Neural cell (in vitro differentiated cells): ENCODE results near the gene RIC8B. TPM values are rescaled to one million over a fixed set of nuclear protein-coding genes. Genes with fewer than 3 reads are reported as not detected.

Experiments used
- H2AFZ ChIP-seq: fragments of 200-600, 300-800 bp; sonication (generic), shearing (Covaris generic); 2 replicates; pipeline ENCODE4 v1.6.0; 2014; ENCODE audit warnings: low read depth, mild to moderate bottlenecking, antibody characterized with exemption, low read length, moderate library complexity
- H3F3A ChIP-seq: fragments of 200-600 bp; shearing (Covaris generic); 2 replicates; pipeline ENCODE4 v1.6.1; 2016; ENCODE audit warnings: mild to moderate bottlenecking, moderate library complexity, mixed read lengths, antibody characterized with exemption, low read length; ENCODE audit not compliant: insufficient read depth, poor library complexity, severe bottlenecking
- H3K27ac ChIP-seq: fragments of 200-600, 300-800 bp; sonication (generic), shearing (Covaris generic); 2 replicates; pipeline ENCODE4 v1.5.1; 2014; ENCODE audit warnings: mild to moderate bottlenecking, low read length, moderate library complexity
- H3K27me3 ChIP-seq: fragments of 300-800, 200-600 bp; sonication (generic), shearing (Covaris generic); 2 replicates; pipeline ENCODE4 v1.6.0; 2014; ENCODE audit warnings: mild to moderate bottlenecking, low read depth, low read length, moderate library complexity; ENCODE audit not compliant: insufficient read depth
- H3K36me3 ChIP-seq: fragments of 300-800, 200-600 bp; sonication (generic), shearing (Covaris generic); 2 replicates; pipeline ENCODE4 v1.5.1; 2014; ENCODE audit warnings: mild to moderate bottlenecking, antibody characterized with exemption, low read length, moderate library complexity; ENCODE audit not compliant: insufficient read depth
- H3K4me2 ChIP-seq: fragments of 300-800, 200-600 bp; sonication (generic), shearing (Covaris generic); 2 replicates; pipeline ENCODE4 v1.6.0; 2014; ENCODE audit warnings: mild to moderate bottlenecking, low read length
- H3K4me3 ChIP-seq: fragments of 300-800, 200-600 bp; sonication (generic), shearing (Covaris generic); 2 replicates; pipeline ENCODE4 v1.5.1; 2014; ENCODE audit warnings: mild to moderate bottlenecking, low read length, moderate library complexity
- H3K79me2 ChIP-seq: fragments of 200-600 bp; shearing (Covaris generic); replicated peaks from 2 replicates; pipeline ENCODE4 v1.6.0; 2014; ENCODE audit warnings: mild to moderate bottlenecking, low read length, moderate library complexity; ENCODE audit not compliant: insufficient read depth
- H3K9ac ChIP-seq: fragments of 300-800, 200-600 bp; sonication (generic), shearing (Covaris generic); 2 replicates; pipeline ENCODE4 v1.6.1; 2016; ENCODE audit warnings: mild to moderate bottlenecking, low read length, mixed read lengths
- H3K9me2 ChIP-seq: fragments of 200-600 bp; shearing (Covaris generic); 2 replicates; pipeline ENCODE4 v1.6.1; 2016; ENCODE audit warnings: mild to moderate bottlenecking, low read length, mixed read lengths; ENCODE audit not compliant: insufficient read depth
- H3K9me3 ChIP-seq: fragments of 200-600, 300-800 bp; sonication (generic), shearing (Covaris generic); 2 replicates; pipeline ENCODE4 v1.6.1; 2016; ENCODE audit warnings: mild to moderate bottlenecking, mixed run types, low read length, moderate library complexity, mixed read lengths
- H4K20me1 ChIP-seq: fragments of 200-600 bp; shearing (Covaris generic); 2 replicates; pipeline ENCODE4 v1.6.1; 2016; ENCODE audit warnings: mild to moderate bottlenecking, mixed run types; ENCODE audit not compliant: insufficient read depth
- CTCF ChIP-seq: fragments of 450-650 bp; IDR thresholded peaks from 2 replicates; pipeline ENCODE4 v1.5.1; 2014; ENCODE audit warnings: antibody characterized with exemption, mild to moderate bottlenecking, moderate library complexity; ENCODE audit not compliant: poor library complexity, severe bottlenecking
- EP300 ChIP-seq: fragments of 450-650 bp; conservative IDR thresholded peaks from 2 replicates; pipeline ENCODE4 v1.6.1; 2014; ENCODE audit warnings: antibody characterized with exemption, mild to moderate bottlenecking, moderate library complexity; ENCODE audit not compliant: poor library complexity, severe bottlenecking
- EZH2 ChIP-seq: fragments of 200-600, 300-800 bp; shearing (Covaris generic), sonication (generic); IDR thresholded peaks from 2 replicates; pipeline ENCODE4 v1.6.1; 2014; ENCODE audit warnings: antibody characterized with exemption, low read length, borderline replicate concordance, mild to moderate bottlenecking; ENCODE audit not compliant: insufficient read depth, poor library complexity, severe bottlenecking
- MXI1 ChIP-seq: fragments of 450-650 bp; conservative IDR thresholded peaks from 2 replicates; pipeline ENCODE4 v1.6.1; 2014; ENCODE audit warnings: antibody characterized with exemption, mild to moderate bottlenecking; ENCODE audit not compliant: poor library complexity, severe bottlenecking
- POLR2AphosphoS5 ChIP-seq: IDR thresholded peaks from 2 replicates; pipeline ENCODE4 v1.6.1; 2012
- RAD21 ChIP-seq: fragments of 450-650 bp; conservative IDR thresholded peaks from 2 replicates; pipeline ENCODE4 v1.6.1; 2014; ENCODE audit warnings: antibody characterized with exemption, mild to moderate bottlenecking, moderate library complexity
- REST ChIP-seq: IDR thresholded peaks from 2 replicates; pipeline ENCODE4 v1.6.1; 2012; ENCODE audit warnings: borderline replicate concordance
- SMC3 ChIP-seq: fragments of 450-650 bp; conservative IDR thresholded peaks from 2 replicates; pipeline ENCODE4 v1.6.1; 2014; ENCODE audit warnings: antibody characterized with exemption, mild to moderate bottlenecking, moderate library complexity; ENCODE audit not compliant: poor library complexity
- TAF1 ChIP-seq: IDR thresholded peaks from 2 replicates; pipeline ENCODE4 v1.6.1; 2012; ENCODE audit warnings: low read depth
- polyA plus RNA-seq: library from polyadenylated mRNA; depleted of rRNA; stranded (reverse); fragments of >200 nt; gene quantifications from 2 replicates; pipeline ENCODE4 v1.2.3, GENCODE V29; 2014

Gene RIC8B
- polyA plus RNA-seq, 1 donor from 2014 or later, result 30.0 TPM

GRCh38 chr12:106753526-106753925 lies 21.0 kb upstream of the RIC8B start:
- H3K9me2 ChIP-seq, result no peaks in the 10 kb centered on the region
- H3K9me3 ChIP-seq, result no peaks in the 10 kb centered on the region
- no peak overlapping the region for H3K27ac ChIP-seq
- H3K27me3 ChIP-seq, result no peaks in the 10 kb centered on the region
- no peak overlapping the region for H3K9ac ChIP-seq
- no peaks in the 10 kb centered on the region for H3F3A ChIP-seq
- H3K79me2 ChIP-seq, result no peaks in the 10 kb centered on the region
- no peak overlapping the region for H3K4me3 ChIP-seq
- no peak overlapping the region for H2AFZ ChIP-seq
- TF ChIP-seq EZH2 (no peak), REST (no peak), CTCF (no peak), POLR2AphosphoS5 (no peak), RAD21 (no peak), EP300 (no peak), MXI1 (no peak), SMC3 (no peak), TAF1 (no peak)
- H3K4me2 ChIP-seq, result no peak overlapping the region
- H4K20me1 ChIP-seq, result no peaks in the 10 kb centered on the region
- H3K36me3 ChIP-seq, result no peaks in the 10 kb centered on the region

- H3K36me3 ChIP-seq, result no peaks in the 10 kb centered on the region
- no peak overlapping the region for H2AFZ ChIP-seq
- no peaks in the 10 kb centered on the region for H3F3A ChIP-seq
- no peak overlapping the region for H3K27ac ChIP-seq
- no peak overlapping the region for H3K4me2 ChIP-seq
- H3K4me3 ChIP-seq, result no peak overlapping the region
- H3K9ac ChIP-seq, result no peak overlapping the region
- no peaks in the 10 kb centered on the region for H4K20me1 ChIP-seq
- no peaks in the 10 kb centered on the region for H3K27me3 ChIP-seq
- TF ChIP-seq POLR2AphosphoS5, result no peak
- H3K79me2 ChIP-seq, result no peaks in the 10 kb centered on the region
- no peaks in the 10 kb centered on the region for H3K9me2 ChIP-seq
- H3K9me3 ChIP-seq, result no peaks in the 10 kb centered on the region
Observed at GRCh38 chr12:106754331-106754730, 20.2 kb upstream of the RIC8B start.
